ENCODE results near the gene PHPT1. TPM values are rescaled to one million over a fixed set of nuclear protein-coding genes. Genes with fewer than 3 reads are reported as not detected.
A peak's percentile ranks its signal among the peaks of the same experiment; 100 is the strongest.

The PHPT1 gene
- total and polyA plus RNA-seq, 2 of the 13 experiments (the other 11 are each of a cell fraction or from before 2014, with no cell fraction given) = 189 to 192 TPM

- no peak for TF ChIP-seq ARID5B (CRISPR knock-in tag; IDR thresholded peaks at IDR 0.05)
- TF ChIP-seq ZSCAN5A (CRISPR knock-in tag; IDR thresholded peaks at IDR 0.05; ENCODE audit: borderline replicate concordance) = no peak
- no peak for TF ChIP-seq CERS6 (CRISPR knock-in tag; IDR thresholded peaks at IDR 0.05)
- 0 out of 2 replicates have a peak, but pooled peaks have one; percentile 32 for TF ChIP-seq GPN1 (CRISPR knock-in tag; IDR thresholded peaks at IDR 0.05; ENCODE audit: borderline replicate concordance)
- TF ChIP-seq ZNF367 (CRISPR knock-in tag; IDR thresholded peaks at IDR 0.05; ENCODE audit: borderline replicate concordance) = no peak; the same call in 1 of the 2 replicates
- no peak for TF ChIP-seq HCFC1 (IDR thresholded peaks at IDR 0.05; ENCODE audit: low read depth, low read length)
- 0 out of 4 replicates have a peak, but pooled peaks of 1 of the 2 experiments have one; percentile 15 for TF ChIP-seq HMGXB4 (CRISPR knock-in tag; IDR thresholded peaks at IDR 0.05; ENCODE audit: borderline replicate concordance in 1 of 2, low read depth in 1 of 2)
- TF ChIP-seq FOXK2 (IDR thresholded peaks at IDR 0.05) = no peak
- TF ChIP-seq ZNF124 (CRISPR knock-in tag; IDR thresholded peaks at IDR 0.05) = no peak
- no peak; the same call in 1 of the 2 replicates for TF ChIP-seq TFAP4 (IDR thresholded peaks at IDR 0.05; ENCODE audit: borderline replicate concordance, low read depth)
- no peak for TF ChIP-seq NFIC (IDR thresholded peaks at IDR 0.05; ENCODE audit: low read length)
- TF ChIP-seq AFF4 (CRISPR knock-in tag; IDR thresholded peaks at IDR 0.05) = peak; percentile 52; the same call in 1 of the 2 replicates
- TF ChIP-seq RCOR2 (CRISPR knock-in tag; IDR thresholded peaks at IDR 0.05) = no peak
- no peak for TF ChIP-seq ZNF589 (CRISPR knock-in tag; conservative IDR thresholded peaks at IDR 0.05)
Observed at GRCh38 chr9:136807281-136808074, 41.7 kb upstream of the PHPT1 start, which contains the start of gene RABL6 (continued).

All from HepG2 (cell line).